ENCODE data around the gene PRKAR1B.
"Not testable (repeated sequence)": the region's sequence is repeated elsewhere in the genome, so short reads cannot be mapped to it uniquely, and the experiment has no call there.

Gene PRKAR1B

DNA sequence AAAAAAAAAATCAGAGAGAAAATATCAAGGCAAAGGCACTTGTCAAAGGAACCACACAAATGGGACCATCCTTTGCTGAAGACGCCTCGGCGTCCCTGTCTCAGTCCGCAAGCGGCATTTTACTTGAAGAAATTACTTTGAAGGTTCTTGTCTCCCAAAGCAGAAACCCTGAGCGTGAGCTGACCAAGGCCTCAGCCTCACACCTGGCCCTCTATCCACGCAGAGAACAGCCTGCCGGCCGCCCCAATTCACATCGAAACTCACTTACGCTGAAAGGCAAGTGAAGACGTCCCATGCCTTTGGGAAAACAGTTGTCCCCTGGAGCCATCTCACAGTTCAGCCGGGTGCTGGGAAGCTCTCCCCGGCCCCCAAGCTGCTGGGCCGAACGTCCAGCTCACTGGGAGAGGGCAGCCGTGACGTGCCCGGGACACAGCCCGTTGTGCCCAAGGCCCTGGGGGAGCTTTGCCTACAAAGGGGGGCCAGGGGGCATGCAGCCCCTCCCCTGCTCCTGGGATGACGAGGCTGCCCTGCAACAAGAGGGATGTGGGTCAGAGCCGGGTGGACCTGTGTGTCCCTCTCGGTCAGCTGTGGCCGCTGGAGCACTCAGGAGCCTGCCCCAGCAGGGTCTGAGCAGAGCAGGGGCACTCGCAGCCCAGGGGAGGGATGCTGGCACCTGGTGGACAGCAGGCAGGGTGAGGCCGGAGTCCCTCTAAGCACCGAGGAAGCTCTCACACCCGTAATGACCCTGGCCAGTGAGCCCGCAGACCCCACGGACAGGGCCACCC is 157.8 kb downstream of the PRKAR1B start:
- no peak for DNase-seq

DNA sequence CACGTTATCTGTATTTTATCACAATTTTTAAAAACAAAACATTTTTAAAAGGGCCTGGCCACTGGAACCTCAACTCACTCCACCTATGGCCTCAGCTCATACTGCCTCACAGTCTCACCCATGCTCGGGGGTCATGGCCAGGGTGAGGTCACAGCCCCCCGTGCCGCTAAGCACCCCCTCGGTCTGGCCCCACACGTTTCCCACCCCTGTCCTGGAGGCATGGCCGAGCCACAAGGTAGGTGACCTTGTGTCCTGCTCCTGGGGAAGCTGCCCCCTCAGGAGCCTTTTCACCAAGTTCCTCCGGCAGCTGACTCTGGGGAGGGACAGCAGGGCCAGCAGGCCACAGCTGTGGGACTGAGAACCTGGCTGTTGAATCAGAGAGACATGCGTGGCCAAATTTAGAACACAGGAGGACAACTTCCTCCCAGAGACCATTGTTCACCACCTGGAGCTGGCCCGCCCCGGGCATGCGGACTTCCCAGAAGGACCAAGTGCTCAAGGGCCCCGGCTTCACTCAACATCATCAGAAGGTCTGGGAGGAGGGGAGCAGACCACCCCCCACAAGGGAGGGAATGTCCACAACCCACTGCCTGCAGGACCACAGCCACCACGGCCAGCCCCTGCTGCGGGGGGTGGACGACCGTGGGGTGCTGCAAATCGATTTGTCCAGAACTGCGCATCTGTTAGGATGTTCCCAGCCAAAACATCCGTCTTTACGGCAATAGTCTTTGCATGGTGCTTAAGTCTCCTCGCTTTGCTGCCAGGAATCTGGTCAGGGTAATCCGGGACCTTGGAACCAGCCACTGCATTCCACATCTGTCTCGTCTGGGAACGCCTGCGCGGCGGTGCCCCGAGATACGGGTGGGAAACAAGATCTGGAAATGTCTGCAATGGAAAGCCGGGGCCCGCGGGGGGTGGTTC is 158.8 kb downstream of the PRKAR1B start:
- DNase-seq: no peak

DNA sequence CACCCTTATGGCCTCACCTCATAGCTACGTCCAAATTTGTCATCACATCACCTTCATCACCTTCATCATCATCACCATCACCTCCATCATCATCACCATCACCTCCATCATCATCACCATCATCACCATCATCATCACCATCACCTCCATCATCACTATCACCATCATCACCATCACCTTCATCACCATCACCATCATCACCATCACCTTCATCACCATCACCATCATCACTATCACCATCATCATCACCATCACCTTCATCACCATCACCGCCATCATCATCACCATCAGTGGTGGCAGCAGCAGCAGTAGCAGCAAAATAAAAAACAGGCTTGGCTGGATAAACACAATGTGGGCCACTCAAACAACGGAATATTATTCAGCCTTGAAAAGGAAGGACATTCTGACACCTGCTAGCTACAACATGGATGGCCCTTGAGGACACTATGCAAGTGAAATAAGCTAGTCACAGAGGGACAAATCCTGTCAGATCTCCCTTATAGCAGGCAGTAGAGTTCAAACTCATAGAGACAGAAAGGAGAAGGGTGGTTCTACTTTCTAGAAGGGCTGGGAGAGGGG is 159.7 kb downstream of the PRKAR1B start:
- DNase-seq: no peak

DNA sequence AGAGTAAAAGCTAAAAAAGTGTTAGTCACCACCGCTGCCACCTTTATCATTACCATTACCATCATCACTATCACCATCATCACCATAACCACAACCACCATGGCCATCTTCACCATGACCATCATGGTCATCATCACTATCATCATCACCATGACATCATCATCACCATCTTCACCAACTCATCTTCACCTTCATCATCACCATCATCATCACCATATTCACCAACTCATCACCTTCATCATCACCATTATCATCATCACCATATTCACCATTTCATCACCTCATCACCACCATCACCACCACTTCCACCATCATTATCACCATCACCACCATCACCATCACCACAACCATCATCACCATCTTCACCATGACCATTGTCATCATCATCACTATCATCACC is 161.0 kb downstream of the PRKAR1B start:
- no peak for DNase-seq

DNA sequence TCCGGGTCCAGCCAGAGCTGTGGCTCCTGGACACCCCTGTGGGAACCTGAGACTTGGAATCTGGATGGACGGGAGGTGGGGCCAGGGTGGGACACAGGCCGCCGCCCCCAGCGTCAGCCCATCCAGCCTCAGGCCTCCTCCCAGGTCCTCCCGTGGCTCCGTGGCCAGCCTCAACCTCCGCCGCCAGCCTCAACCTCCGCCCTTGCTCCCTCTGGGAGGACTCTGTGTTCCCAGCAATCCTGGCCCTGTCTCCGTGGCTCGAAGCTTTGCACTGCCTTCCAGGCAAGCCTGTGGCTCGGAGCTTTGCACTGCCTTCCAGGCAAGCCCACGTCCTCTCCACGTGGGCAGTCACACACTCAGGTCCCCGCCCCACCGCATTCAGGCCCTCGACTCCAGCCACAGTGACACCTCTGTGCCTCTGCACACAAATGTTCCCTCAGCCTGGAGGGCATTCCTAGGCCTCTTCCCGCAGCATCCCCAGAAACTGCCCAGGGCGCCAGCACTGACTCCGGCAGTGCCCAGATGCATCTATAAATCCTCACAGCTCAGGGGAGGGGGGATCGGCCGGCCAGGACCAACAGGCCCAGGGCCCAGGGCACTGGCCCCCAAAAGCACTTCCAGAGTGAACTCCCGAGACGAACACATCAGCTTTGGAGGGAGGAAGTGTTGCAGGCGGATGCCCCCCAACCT is 162.8 kb downstream of the PRKAR1B start:
- no peak for DNase-seq

DNA sequence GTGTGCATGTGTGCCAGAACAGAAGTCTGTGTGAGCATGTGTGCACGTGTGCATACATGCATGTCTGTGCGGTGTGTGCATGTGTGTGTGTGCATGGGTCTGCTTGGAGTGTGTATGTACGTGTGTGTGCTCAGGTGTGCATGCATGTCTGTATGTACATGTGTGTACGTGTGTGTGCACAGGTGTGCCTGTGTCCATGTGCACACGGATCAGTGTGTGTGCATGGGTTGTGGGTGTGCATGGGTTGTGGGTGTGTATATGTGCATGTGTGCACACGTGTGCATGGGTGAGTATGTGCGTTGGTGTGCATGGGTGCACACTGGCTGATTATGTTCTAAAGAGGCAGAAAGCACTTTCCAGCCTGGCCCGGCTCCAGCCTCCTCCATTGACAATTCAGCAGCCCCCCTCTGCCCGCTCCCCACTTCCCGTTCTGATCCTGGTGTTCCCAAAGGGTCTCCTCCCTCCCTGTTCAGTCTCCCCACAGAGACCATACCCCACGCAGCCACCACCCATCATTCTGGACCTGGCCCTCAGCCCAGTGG is 163.4 kb downstream of the PRKAR1B start:
- DNase-seq: no peak

DNA sequence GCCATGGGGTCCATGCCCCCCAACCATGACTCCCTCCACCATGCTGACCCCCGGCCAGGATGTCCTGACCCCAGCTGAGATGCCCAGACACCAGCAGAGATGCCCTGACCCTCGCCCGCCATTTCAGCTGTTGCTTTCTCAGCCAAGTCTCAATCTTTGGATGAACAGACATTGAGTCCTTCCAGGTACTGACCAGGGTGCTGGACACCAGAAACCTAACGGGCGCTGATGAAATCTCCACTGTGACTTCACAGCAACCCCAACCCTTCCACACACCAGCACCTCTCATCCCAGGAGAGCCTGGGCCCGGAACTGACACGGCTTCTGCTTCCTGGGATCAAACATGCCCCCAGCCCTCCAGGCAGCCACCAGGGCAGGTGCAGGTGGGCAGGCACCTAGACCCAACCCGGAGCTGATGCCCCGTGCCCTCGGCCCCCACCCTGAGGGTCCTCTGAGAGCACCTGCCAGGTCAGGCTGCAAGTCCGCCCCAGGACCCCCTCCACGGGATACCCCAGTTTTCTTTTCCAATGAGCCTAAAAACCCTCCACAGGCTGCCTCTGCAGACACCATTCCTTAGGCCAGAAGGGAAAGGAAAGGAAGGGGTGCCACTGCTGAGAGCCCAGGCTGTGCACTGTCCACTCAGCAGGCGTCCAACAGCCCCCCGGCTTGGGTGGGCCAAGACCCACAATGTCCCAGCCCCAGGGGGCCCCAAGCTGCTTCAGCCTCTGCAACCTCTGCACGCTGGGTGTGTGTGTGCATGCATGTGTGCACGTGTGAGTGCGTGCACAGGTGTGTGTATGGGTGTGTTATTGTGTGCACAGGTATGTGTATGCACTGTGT is 164.1 kb downstream of the PRKAR1B start:
- no peak for DNase-seq

DNA sequence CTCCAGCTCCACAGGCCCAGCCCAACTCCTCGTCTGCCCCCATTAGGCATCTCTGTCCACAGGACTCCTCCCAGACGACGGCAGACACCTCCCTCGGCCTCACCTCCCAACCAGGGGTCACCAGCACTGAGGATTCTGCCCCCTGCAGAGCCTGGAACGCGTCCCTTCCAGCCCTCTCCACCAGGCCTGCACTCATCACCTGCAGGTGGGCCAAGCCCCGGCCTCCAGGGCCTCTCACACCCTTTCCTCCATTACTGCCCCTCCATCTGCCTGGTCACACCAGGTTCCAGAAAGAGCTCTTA is 164.8 kb downstream of the PRKAR1B start:
- no peak for DNase-seq

DNA sequence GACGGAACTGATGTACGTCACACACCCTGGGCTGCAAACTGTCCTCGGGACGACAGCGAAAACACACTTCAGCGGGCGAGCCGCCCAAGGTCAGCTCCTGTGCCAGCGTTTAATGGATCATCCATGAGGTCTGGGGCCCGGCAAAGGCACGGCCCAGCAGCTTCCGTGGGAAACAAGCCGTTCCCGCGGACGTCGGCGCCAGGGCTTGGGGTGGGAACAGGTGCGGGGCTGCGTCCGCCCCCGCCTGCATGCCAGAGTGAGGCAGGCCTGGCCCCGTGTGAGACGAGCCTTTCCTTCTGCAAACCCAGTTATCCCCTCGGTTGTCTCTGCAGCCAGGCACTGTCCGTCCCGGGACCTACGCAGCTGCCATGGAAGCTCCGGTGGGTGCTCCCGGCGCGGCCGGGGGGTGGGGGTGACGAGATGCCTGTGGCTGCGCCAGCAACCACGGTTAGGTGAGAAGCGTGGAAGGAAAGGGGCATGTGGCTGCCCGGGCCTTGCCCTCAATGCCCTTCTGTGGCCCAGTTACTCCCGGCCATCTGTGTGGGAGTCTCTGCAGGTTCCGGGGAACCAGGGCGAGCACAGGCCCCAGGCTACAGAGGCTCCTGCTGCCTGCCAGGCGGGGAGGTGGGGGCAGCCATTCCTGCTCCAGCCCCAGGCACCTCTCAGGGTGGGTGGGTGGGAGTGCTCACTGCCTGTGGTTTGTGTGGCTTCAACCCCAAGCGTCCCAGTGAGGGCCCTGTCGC is 165.3 kb downstream of the PRKAR1B start:
- DNase-seq: no peak

DNA sequence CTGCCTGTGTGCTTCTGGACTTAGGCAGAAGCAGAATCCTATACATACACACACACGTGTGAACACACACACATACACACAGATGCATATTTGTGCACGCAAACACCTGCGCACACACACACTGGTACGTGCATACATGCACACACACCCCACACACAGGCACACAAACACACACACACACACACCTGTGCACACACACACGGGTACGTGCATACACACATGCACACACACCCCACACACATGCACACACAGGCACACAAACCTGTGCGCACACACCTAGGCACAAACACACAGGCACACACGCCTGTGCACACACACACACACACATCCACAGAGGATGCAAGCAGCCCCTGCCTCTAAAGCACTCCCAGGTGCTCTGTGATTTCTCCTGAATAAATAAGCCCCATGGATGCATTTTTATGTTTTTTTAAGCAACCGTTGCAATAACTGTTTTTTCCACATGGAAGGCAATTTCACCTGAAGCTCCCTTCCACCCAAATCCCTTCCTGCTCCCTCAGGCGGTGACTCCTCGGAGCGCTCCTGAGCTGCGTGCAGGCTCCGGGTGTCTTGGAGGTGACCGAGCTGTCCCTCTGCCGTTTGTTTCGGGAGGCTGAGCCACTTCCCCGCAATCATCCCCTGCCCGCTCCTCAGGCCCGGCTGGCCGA is 166.0 kb downstream of the PRKAR1B start:
- no peak for DNase-seq

DNA sequence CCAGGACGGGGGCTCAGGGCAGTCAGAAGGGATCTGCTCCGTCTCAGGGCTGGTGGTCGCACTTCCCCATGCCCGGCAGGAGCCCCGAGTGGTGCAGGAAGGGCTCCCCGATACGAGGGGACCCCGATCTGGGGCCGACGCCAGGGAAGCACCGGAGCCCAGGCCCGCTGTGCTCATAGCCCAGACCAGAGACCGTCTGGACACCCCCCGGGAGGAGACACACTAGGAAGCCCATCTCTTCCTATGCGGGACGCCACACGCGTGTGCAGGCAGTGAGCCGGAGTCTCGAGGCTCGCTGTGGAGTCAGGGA is 167.7 kb downstream of the PRKAR1B start:
- no peak for DNase-seq

DNA sequence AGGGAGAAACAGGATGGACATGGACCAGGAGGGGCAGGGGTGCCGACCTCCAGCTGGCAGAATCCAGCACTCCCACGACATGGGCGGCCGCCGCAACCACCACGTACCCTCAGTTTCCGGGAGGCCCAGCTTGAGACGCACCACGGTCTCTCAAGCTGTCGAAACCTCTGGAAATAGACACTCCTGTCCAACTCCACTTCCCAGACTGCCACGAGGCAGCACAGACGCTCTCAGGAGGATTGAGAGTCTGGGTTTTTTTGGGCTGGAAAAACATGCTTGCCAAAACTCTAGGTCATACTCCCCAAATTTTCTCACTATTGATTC is 169.6 kb downstream of the PRKAR1B start:
- no peak for DNase-seq

DNA sequence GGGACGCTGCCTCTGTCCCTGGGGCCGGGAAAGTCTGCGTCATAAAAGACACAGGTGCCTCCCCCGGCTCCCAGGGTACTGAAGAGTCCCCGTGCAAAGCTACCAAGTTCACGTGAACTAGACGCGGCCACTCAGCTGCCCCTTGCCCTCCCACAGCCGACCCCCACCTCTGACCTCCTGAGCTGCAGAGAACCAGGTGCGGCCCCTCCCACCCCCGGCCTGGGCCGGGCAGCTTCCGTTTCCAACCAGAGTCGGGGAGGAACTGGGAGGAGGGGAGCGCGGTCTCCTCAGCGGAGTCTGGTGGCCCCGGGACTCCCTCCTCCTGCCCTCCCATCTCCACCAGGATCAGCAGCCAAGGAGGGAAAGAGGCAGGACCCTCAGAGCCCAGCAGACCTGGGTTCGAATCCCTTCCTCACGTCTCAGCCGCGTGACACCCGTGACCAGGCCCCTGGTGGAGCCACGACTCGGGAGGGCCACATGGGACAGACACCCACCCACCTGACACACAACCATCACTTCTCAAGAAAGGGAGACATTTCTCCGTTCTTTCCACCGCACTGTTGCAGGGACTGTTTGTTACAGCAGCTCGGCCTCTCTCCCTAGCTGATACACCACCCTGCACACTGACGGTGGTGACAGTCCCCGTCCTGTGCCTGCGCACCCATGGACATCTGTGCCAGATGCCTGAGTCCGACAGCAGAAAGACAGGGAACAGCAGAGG is 170.1 kb downstream of the PRKAR1B start:
- no peak for DNase-seq

DNA sequence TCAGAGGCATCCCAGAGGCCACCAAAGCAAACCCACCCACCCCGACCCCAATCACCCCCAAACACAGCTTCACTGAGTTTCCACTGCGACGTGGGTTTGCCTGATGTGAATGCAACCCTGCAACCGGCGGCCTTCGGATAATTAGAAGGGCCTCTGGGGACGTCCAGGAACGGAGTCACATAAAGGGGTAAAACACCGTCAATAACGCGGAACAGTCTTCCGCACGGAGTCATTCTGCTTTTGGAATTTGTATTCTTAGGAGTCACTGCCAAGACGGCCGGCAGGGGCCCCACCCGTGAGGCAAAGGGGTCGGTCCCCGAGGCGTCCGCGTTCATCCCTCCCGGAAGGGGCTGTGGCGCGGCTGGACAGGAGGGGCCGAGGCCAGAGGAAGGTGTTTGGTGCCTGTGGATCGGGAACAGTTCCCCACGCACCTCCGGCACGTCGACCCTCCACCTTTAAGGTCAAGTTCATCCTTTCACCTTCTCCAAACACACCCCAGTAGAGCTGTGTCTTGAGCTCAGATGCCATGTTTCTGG is 170.7 kb downstream of the PRKAR1B start:
- DNase-seq: no peak

DNA sequence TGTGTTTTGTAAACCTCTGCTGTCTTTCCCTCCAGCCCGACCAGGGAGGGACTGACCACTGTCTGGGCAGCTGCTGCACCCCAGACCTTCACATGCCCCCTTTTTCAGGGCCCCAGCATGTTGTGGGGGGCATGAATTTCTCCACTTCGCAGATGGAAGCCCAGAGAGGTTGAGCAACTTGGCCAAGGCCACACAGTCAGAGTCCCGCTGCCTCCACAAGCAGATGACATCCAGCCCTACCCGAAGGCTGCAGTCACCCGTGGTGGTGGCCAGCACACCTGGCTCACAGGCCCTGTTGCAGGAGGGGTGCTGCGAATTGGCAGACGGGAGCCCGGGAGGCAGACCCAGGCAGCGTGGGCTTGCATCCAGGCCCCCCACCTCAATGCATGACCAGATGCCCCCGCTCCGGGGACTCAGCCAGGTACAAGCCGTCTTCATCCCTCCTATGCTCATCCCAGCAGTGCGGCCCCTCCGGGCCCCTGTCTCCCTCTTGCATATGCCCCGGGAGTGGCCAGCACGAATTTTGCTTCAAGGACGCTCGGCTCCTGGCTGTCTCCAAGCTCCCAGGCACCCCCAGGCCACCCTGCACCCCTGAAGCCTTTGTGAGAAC is 171.4 kb downstream of the PRKAR1B start:
- no peak for DNase-seq

DNA sequence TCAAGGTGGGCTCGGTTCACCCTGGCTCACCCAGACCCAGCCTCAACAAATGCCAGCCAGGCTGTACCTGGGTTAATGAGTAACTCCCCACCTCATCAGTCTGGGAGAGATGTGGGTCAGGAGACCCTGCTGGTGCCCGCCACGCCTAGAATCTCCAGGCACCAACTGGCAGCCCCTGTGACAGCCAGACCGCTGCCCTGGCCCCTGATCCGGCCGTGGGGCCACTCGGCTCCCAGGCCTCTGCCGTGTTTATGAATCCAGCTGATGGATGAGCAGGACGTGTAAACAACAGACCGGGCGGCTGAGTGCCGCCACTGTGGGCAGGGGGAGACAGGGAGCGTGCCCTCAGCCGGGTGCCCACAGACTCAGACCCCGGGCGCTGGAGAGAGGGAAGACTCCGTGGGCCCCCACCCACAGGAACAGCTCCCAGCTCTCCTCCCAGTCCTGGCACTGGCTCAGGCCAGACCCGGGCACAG is 173.4 kb downstream of the PRKAR1B start:
- DNase-seq: no peak

DNA sequence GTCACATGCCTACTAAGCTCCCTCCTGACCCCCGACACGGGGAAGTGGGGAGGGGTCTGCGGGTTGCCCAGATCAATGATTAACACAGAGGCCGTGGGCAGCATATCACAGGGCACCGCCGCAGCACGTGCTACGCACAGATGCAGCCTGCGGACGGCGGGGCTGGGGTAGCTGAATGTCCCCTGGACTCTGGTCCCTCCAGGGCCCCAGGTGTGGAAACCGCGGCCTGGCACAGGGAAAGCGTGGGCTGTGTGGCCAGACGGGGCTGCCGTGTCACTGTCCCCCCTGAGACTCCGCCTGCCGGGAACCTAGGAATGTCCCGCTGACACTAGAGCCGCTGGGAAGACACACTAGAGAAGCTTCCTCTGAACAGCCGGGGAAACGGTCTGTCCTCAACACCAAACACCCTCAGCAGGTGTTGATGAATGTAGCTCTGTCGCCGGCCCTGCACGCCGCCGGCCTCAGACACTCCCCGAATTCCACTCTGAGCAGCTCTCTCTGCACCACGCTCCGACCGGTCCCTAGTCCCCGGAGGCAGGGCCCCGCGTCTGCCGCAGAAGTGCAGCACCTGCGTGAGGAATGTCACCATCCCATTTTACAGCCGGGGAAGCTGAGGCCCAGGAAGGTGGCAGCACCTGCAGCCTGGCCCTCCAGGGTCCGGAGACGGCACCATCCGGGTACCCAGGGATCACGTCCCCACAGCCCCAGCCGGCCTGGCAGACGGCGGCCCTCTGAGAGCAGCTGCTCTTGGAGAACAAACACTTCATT is 174.0 kb downstream of the PRKAR1B start:
- DNase-seq: no peak

DNA sequence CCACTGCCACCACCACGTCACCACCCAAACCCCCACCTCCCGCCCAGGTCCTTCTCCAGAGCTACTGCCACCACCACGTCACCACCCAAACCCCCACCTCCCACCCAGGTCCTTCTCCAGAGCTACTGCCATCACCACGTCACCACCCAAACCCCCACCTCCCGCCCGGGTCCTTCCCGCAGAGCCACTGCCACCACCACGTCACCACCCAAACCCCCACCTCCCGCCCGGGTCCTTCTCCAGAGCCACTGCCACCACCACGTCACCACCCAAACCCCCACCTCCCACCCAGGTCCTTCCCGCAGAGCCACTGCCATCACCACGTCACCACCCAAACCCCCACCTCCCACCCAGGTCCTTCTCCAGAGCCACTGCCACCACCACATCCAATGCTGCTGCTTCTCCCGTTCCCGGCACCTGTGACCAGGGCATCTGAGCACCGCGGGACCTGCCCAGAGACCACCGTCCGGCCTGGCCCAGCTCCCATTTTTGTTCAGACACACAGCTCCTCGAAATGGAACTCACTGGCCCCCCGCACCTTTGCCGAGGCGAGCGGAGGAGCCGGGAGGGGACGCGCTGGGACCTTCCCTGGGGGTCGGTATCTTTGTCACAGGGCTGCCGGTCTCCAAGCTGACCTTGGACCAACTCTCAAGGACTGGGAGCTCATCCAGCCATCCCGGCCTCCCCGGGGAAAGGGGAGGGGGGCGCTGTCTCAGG is 174.8 kb downstream of the PRKAR1B start:
- DNase-seq: not testable (repeated sequence)
